BE2C (cell line): ENCODE data around the gene ZNF614.

Experiments used
- DNase-seq: peaks from one replicate; pipeline ENCODE4 v3.0.0-alpha.2; 2020
- H3K27me3 ChIP-seq: fragments of 250-450 bp; sonication (Bioruptor Pico); 2 replicates; pipeline ENCODE4 v1.5.1; 2020; ENCODE audit warnings: mild to moderate bottlenecking
- H3K36me3 ChIP-seq: fragments of 250-450 bp; sonication (Bioruptor Pico); 2 replicates; pipeline ENCODE4 v1.5.1; 2020; ENCODE audit warnings: mild to moderate bottlenecking
- H3K4me1 ChIP-seq: fragments of 250-450 bp; sonication (Bioruptor Pico); 2 replicates; pipeline ENCODE4 v1.5.1; 2020
- H3K4me3 ChIP-seq: 2 replicates; pipeline ENCODE4 v1.5.1; 2011; ENCODE audit warnings: low read depth, low read length
- H3K9me3 ChIP-seq: fragments of 250-450 bp; sonication (Bioruptor Pico); 2 replicates; pipeline ENCODE4 v1.5.1; 2020
- CTCF ChIP-seq: IDR thresholded peaks from 2 replicates; pipeline ENCODE4 v1.5.1; 2012; ENCODE audit warnings: mild to moderate bottlenecking, low read depth, low read length

The ZNF614 gene

GRCh38 chr19:52022193-52022592 lies 6.0 kb downstream of the ZNF614 start:
- Histone ChIP-seq H3K4me3 (no peak overlapping the region), H3K27me3 (no peaks in the 10 kb centered on the region), H3K36me3 (peaks cover 87% of the 10 kb centered on the region), H3K9me3 (peaks cover 3% of the 10 kb centered on the region; the same call in 1 of the 2 replicates), H3K4me1 (no peaks in the 10 kb centered on the region)
- DNase-seq, result no peak
- TF ChIP-seq CTCF, result no peak

- DNase-seq, result no peak
- Histone ChIP-seq H3K4me3 (no peak overlapping the region), H3K9me3 (no peaks in the 10 kb centered on the region), H3K36me3 (peaks cover 97% of the 10 kb centered on the region), H3K27me3 (no peaks in the 10 kb centered on the region), H3K4me1 (no peaks in the 10 kb centered on the region)
- TF ChIP-seq CTCF, result no peak
These were observed 7.7 kb downstream of the ZNF614 start for GRCh38 chr19:52020506-52020905.

GRCh38 chr19:52010674-52011073 lies 17.5 kb downstream of the ZNF614 start:
- no peak for TF ChIP-seq CTCF
- no peaks in the 10 kb centered on the region for H3K27me3 ChIP-seq
- H3K9me3 ChIP-seq, result no peaks in the 10 kb centered on the region; the same call in 1 of the 2 replicates
- no peak overlapping the region for H3K4me3 ChIP-seq
- no peaks in the 10 kb centered on the region for H3K4me1 ChIP-seq
- DNase-seq, result no peak
- peaks cover 24% of the 10 kb centered on the region for H3K36me3 ChIP-seq

GRCh38 chr19:52007806-52008557 lies 20.2 kb downstream of the ZNF614 start, which contains the start of gene ZNF615:
TSS of gene ZNF615 (minus strand) at chr19:52008211. CDS start at chr19:52003711, 4,500 bp downstream.
- H3K4me3 ChIP-seq, result peak within 1 kb of the TSS; percentile 95
- H3K9me3 ChIP-seq, result no peaks in the 10 kb centered on the region; the same call in 1 of the 2 replicates
- DNase-seq, result peak; percentile 90
- TF ChIP-seq CTCF, result no peak
- peaks cover 15% of the 10 kb centered on the region for H3K36me3 ChIP-seq
- no peaks in the 10 kb centered on the region for H3K4me1 ChIP-seq
- no peaks in the 10 kb centered on the region for H3K27me3 ChIP-seq

GRCh38 chr19:52007451-52007805 lies 20.8 kb downstream of the ZNF614 start:
- peak; percentile 12 for DNase-seq
- no peak for TF ChIP-seq CTCF

GRCh38 chr19:51994048-51994644 lies 34.0 kb downstream of the ZNF614 start:
- TF ChIP-seq CTCF, result no peak
- Histone ChIP-seq H3K4me1 (no peaks in the 10 kb centered on the region), H3K9me3 (peaks cover 11% of the 10 kb centered on the region; the same call in 1 of the 2 replicates), H3K36me3 (peaks cover 28% of the 10 kb centered on the region), H3K4me3 (no peak overlapping the region), H3K27me3 (no peaks in the 10 kb centered on the region)
- DNase-seq, result no peak

More at GRCh38 chr19:52007451-52007805, 20.8 kb downstream of the ZNF614 start:
- H3K4me3 ChIP-seq, result peak overlapping the region; percentile 95
- no peaks in the 10 kb centered on the region; the same call in 1 of the 2 replicates for H3K9me3 ChIP-seq
- H3K4me1 ChIP-seq, result no peaks in the 10 kb centered on the region
- H3K27me3 ChIP-seq, result no peaks in the 10 kb centered on the region
- H3K36me3 ChIP-seq, result peaks cover 10% of the 10 kb centered on the region
